GM19463 (cell line): ENCODE results near the gene NGDN.

ENCODE experiments used
- ATAC-seq: cut with Tn5 transposase; IDR thresholded peaks from one replicate; pipeline ENCODE4 v1.9.1; 2021; ENCODE audit warnings: mild to moderate bottlenecking, moderate library complexity; ENCODE audit not compliant: unreplicated experiment

Gene NGDN

DNA sequence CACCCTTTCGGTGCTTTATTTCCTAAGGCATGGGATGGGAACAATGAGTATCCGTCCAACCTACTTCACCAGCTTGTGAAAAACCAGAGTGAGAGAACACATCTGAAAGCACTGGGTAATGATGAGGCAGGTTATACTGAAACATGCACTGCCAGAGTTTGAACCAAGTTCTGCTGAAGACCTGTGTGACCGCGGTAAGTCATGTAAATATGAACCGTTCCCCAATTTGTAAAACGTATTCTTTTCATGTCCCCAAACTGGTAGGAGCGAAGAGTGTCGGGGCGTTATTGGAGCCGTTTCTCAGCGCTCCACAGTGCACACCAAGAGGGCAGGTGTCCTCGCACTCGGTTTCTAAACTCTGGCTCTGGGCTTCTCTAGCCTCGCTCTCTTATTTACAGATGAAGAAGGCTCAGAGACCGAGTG is 788 bp upstream of the NGDN start:
- ATAC-seq = no peak

DNA sequence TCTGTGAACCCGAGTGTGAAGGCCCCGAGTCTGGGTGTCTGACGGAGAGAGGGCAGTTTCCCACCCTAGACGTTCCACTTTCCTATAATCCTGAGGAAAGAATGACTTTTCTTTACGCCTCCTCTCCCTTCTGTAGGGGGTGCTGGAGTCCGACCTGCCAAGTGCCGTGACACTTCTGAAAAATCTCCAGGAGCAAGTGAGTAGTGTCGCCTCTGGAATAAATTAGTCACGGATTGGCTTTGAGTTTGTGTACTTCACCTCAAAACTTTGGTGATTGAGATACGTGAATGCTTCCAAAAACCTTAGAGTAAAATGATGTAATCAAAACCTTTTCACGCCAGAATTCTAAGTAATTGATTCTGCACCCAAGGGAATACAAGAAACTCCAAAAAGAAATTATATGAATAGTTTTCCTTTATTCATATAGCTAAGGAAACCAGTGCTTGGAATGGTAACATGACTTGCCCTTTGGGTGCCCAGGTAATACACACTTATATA is 452 bp downstream of the NGDN start:
- ATAC-seq = peak; percentile 1

DNA sequence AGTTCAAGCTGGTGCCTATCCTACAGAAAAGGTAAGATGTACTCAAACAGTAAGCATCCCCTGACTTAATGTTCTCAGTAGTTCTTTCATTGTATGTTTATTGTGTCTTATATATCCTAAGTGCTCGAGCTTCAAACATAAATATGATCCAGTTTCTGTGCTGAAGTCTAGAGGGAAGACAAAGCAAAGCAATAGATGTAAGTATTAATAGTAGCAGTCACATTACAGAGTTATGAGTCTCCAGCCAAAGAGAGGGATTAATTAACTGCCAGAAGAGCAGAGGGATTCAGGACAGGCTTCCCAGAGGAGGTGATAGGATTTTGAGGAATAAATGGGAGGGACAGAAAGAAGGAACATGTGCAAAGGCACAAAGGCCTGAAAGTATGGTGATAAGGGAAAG is 1.4 kb downstream of the NGDN start:
- no peak for ATAC-seq

DNA sequence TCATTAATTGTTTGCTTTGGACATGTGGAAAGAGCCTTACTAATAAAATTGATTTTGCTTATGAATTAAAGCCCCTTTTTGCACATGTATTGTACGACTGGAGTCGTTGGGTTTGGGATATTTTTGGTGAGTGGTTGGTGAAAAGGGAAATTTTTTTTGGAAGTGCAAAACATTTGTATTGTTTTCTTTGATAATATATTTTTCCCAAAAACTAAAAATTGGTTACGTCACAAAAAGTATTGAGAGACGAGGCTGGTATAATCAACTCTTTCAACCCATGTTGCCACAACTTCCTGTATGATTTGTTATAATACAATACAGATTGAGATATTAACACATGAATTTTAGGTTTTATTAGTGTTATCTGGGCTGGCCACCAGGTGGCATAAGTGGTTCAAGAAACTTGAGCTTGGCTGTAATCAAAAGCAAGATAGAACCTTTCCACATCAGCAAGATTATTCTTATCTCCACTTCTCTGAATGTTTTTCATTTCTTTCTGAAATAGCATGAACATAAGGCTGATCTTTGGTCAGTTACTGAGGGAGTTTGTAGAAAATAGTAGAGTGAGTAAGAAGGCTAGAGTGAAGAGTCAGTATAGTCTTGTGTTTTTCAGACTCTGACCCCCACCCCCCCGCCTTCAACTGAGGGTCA is 8.7 kb downstream of the NGDN start:
- no peak for ATAC-seq

DNA sequence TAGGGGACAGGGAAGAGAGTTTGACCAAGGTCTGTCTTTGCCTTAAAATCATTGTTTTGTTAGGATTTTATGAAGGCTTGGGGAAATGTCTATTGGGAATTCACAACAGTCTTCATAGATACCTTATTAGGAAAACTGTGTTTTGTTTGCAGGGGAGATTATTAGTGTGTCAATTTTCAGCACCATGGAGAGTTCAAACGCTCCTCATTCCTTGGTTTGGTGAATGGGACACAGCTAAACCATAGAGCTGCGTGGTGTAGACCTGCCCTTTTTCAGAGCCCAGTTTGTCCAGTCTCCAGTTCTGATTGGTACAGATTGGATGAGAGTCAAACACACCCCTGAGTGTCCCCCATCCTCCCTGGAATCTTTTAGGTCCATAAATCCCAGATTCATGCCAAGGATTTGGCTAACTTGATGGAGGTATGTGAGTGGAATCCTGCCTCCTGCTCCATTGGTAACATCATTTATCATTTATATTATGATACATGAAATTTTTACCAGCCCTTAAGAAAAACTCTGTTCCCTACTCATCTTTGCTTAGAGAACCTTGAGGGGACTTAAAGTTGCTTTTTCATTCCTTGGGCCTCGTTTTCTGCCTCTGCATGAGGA is 12.0 kb downstream of the NGDN start:
- no peak for ATAC-seq

DNA sequence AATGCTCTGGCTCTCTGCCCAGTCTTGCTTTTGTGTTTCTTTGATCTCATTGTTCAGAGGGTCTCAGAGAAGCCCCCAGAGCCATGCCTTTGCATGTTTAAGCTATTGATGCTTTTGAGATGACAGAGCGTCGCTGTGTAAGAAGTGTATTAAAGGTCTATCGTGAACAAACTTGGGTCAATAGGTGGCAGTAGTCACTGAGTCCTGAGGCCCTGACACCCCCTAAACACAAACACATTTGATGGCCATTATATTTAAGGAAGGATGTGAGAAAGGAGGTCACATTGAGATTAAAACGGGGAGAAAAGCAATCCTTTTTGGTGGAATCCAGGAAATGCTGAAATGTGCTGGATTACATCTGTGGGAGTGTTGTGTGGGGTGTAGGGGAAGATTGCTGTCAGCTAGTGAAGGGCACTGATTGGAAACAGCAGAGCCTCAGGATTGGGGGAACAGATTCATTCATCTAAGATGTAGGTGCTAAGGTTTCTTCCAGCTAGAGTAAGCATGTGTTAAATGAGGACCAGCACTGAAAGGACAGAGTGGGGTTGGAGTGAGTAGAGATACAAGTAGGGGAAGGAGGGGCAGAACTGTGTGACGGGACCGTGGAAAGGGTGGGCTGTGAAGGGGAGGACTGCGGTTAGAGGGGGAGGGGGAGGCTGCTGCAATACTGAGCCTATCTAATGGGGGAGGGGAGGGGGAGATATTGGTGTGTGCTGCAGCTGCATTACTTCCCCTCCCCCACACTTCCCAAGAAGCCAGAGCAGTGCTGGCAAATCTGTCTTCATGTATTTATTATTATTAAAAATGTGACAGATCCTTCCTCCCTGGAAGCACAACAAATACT is 12.7 kb downstream of the NGDN start:
- no peak for ATAC-seq

DNA sequence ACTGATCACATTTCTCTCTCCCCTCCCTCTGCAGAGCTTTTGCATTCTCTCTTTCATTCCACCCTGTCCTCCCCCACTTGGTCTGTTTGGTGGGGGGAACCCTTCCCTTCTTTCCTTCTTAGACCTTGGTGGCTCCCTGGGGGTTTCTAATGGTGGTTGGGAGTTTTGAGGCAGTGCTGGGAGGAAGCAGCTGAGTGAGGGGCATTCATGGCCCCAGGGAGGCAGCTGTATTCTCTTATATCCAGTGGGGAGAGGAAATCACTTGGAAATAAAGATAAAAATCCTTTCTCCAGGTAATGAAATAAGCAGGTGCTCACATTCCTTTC is 13.3 kb downstream of the NGDN start:
- no peak for ATAC-seq

DNA sequence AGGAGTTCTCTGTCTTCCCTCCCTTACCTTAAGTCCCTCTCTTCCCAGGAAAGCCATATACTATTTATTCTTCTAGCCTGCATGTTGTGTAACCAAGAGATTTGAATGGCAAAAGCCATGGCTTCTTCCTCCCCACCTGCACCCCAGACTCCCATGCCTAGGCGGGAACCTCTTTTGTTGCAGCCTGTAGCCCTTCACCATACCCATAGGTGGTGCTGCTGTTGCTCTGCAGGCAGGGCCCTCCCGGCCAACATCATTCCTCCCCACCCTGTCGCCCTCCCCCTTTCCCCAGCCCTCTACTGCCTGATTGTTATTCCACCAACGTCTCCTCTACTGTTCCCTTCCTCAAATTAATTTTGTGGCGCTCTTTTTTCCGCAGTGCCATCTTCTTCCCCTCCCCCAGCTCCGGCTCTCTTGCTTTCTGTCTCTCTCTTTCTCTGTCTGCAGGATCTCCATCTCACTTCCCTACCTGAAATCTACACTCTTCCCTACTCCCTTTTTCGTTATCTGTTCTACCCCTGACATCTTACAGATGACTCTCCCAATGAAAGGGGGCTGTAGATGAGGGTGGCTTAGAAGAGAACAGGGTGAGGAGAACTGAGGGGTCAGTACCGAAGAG is 13.8 kb downstream of the NGDN start:
- no peak for ATAC-seq

DNA sequence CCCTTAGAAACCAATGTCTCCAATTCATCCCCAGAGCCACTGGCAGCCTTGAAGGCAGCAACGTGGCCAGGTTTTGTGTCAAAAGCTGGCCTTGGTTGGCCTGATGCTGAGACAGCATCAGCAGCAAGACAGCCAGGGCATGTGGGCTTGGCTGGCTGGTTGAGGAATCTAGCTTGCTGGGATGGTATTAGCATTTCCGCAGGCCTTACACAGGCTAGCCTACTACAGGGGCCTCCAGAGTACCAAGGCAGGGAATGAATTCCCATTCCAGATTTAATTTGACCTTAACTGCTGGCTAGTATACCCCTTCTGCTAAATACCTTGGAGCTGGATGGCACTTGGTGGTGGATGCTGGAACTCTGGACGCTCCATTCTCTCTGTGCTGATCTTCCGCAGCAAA is 15.8 kb downstream of the NGDN start:
- ATAC-seq = no peak

DNA sequence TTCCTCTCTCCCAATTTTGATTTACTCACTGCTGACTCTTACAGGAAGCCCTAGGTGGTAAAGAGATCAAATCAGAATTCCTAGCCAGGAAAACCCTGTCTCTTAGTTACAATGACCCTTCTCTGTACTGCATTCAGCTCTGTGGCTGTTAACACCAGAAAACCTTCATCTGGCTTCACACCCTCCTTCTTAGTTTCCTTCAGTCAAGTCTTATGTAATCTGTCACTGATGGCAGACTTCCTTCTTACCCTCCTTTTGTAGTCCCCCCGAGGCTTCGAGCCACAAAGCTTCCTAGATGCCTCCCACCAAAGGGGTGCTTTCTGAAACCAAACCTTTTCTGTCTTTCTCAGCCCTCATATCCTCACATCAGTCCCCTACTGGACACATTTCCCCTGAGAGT is 16.5 kb downstream of the NGDN start:
- no peak for ATAC-seq

DNA sequence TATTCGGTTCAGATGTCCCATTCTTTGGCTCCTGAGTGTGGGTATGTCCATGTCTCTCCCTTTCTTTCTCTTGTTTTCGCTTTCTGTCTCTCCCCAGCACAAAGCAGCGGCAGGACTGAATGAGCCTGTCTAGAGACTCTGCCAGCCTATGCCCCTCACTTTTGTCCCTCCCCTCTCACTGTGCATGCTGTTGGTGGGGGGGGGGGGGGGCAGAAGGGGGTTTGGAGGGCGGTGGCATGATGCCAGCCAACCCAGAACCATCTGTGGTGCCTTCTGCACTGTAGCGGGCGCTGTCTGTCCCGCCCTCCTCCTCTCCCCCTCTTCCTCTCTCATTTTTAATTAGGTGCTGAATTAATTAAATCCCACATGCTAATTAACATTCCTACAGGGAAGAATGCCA is 17.7 kb downstream of the NGDN start:
- no peak for ATAC-seq

DNA sequence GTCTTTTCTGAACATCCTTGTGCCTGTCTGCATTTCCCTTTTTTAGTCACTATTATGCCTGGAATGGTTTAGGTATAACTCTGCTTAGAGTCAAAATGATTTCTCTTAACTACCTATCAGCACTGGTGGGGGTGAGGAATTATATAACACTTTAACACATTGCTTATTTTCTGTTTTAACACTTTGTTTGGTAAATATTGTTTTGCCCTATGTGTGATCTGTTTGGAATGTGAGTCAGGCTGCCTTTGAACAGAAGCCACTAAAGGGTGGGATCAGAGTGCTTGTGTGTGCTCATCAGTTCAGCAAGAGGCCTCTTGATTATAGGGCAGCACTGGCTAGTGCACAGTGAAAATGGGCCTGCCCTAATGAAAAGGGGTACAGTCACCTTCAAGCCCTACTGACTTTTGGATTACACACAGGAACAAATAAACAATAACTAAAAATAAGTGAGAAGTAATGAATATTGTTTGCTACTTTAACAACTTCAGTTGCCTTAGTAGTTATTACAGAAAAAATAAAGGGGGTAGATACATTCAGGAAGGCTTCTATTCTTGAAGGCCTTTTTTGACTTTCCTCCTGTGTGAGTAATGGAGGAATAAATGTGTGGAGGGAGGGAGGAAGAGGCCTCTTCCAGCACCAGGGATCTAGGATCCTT is 23.2 kb downstream of the NGDN start:
- no peak for ATAC-seq

DNA sequence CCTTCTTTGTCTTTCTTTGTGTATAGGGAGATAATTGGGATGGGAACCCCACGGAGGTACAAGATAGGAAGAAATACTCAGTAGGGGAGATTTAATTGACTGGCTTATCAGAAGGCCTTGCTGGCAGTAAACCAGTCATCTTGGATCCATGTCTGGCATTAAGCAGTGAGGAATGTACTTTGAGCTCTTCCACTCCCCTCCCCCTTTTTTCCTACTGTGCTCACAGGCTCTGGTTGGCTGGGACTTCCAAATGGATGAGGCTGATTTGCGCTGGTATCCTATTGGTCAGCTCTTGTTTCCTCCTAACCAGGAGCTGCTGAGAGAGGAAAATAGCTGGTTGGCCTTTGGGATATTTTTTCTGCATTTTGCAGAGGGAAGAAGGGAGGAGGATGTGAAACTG is 24.7 kb downstream of the NGDN start:
- no peak for ATAC-seq

DNA sequence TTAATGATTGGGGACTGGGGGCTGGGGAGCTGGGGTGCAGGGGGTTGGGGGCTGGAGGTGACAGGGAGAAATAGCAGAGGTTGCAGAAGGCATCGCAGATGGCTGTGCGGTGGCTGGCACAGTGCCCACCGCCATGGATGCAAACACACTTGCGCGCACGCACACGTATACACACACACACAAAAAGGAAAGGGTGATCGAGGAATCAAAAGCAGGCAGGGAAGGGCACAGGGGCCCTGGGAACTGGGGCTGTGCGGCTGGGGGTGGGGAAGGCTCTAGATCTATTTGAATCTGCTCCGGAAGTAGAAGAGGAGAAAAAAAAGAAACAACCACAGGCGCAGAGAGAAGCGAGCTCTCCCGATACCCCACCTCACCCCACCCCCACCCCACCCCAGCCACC is 42.7 kb downstream of the NGDN start:
- no peak for ATAC-seq

DNA sequence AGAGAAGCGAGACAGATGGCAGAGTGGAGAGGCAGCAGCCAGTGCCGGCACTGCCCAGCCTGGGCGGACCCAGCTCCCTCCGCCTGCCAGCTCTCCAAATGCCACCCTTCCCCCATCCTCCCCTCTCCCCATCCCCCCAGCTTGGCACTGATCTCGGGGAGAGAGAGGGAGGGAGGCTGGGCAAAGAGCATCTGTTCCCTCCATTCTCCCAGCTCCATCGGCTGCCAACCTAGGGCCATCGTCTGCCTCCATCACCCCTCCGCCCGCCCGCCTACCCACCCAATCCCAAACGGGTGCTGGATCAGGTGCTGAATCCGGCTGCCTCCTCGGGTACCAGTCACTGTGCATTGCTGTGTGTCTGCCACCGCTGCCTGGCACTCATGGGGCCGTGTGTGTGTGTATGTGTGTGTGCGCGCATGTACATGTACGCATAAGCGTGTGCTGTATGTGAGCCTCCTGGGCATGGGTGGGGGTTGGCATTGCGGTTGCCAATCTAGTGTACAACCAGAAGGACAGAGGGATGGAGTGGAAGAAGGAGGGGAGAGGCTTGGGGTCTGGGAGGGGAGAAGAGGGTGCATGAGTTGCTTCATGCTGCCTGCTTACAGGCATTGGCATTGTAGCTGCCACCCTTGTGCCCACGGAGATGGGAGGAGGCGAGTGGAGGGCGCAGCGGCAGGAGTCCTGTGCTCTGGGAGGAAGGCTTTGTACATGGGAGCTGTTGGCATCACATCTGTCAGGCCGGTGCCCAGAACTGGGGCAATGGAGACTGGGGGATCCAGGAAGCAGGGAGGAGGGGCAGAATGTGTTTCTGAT is 43.7 kb downstream of the NGDN start:
- no peak for ATAC-seq

DNA sequence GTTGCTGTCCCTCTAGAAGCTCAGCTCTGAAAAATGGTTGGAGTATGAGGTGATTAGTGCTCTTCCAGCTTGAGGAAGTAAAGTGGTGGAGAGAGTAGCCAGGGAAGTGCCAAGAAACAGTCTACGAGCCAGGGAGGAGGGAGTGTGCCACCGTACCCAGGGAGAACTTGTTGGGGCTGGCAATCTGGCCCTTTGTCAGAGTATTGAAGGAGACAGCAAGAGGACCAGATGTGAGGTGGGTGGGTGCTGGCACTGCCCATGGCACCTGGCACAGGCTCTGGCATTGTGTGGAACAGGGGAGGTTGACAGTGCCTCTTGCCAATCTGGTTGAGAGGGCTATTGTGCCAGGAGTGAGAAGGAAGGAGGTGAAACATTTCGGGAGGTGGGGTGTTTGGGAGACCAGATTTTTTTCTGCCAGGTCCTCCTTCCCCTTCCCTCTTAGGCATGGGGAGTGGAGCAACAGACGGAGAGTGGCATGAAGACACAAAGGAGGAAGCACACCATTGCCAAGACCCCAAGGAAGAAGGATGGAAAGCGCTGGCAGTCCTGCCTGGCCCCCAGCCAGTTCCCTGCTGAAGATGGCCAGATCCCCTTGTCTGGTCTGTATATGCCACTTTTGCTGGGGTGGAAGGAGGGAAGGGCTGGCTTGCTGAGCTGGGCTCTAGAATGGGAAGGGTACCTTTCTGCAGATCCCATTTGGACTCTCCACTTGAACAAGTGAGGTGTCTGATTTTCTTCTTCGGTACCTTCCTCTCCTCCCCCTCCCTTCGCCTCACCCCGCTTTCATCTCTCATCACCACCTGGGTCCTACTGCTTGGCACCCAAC is 44.5 kb downstream of the NGDN start:
- ATAC-seq = no peak

DNA sequence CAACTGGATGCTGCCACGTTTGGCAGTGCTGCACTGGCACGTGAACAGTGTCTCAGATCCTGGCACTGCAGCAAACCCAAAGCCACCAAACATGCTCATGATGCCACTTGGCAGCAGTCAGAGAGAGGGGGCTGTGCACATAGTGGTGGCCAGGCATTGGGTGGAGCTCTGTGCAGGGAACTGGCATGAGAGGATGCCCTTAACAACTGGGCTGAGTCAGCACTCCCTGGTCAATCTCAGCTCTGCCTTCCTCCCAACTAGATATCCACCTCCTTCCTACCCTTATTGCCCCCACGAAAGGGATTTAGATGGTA is 45.1 kb downstream of the NGDN start:
- no peak for ATAC-seq

DNA sequence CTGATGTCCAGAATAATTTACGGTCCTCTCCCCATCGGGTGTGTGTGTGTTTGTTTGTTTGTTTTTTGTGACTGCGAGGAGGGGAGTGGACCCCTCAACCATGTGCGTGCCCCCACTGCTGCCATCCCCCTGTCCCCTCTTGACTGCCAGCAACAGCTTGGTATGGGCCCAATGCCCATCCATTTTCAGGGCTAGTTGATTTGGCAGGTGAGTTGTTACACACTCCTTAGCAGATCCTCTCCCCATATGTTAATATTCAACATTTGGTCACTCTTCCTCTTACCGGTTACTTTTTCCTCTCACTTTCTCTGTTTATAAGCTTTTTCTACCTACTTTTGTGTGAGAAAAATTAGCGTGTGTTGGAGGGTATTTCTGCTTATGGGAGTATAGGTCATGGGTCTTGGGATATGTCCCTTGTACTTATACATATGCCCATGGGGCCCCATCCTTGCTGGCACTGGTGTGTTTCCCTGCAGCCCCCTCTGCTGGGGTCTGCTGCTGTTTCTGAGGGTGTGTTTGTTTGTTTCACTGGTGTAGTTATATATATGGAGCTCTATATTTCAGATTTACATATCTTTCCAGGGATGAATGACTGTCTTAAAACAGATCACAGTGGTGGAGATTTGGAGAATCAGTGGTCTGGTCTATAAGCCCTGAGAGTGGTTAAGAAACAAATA is 48.3 kb downstream of the NGDN start:
- no peak for ATAC-seq

DNA sequence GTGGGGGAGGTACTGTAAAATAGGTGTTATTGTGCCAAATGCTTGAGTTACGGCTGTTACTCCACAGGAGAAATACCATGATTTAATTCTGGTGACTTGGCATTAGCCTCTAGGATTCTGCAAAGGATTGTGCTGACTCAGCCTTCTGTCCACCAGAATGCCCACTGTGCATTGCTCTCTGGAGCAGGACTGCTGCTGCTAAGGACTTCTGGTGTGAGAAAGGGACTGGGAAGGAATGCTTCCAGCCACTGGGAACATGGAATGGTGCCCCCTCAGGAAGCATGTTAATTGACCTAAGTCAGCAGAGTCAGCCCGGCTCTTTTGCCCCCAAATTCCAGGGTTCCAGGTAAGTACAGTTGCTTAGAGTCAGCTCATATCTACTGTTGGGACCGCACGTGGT is 49.2 kb downstream of the NGDN start:
- no peak for ATAC-seq
